Nephron progenitor cell (in vitro differentiated cells): ENCODE data around the gene GNAI2.
"Not testable (repeated sequence)": the region's sequence is repeated elsewhere in the genome, so short reads cannot be mapped to it uniquely, and the experiment has no call there.

Experiments used
- DNase-seq: peaks from one replicate; pipeline ENCODE4 v3.0.0; 2021
- H3K27ac Mint-ChIP-seq: 2 replicates; pipeline ENCODE4 v1.8.0; 2021; ENCODE audit warnings: mild to moderate bottlenecking, moderate library complexity, mixed read lengths
- H3K27me3 Mint-ChIP-seq: 2 replicates; pipeline ENCODE4 v1.8.0; 2021; ENCODE audit warnings: mild to moderate bottlenecking, low read depth, mixed read lengths; ENCODE audit not compliant: poor library complexity
- H3K36me3 Mint-ChIP-seq: 2 replicates; pipeline ENCODE4 v1.8.0; 2021; ENCODE audit warnings: low read depth, mixed read lengths
- H3K4me1 Mint-ChIP-seq: 2 replicates; pipeline ENCODE4 v1.8.0; 2021; ENCODE audit warnings: mixed read lengths
- H3K4me3 Mint-ChIP-seq: 2 replicates; pipeline ENCODE4 v1.8.0; 2021; ENCODE audit warnings: mild to moderate bottlenecking, moderate library complexity, mixed read lengths
- H3K9me3 Mint-ChIP-seq: 2 replicates; pipeline ENCODE4 v1.8.0; 2021; ENCODE audit warnings: mild to moderate bottlenecking, moderate library complexity, mixed read lengths
- CTCF ChIP-seq: fragments of 200-600 bp; sonication (generic); IDR thresholded peaks from 2 replicates; pipeline ENCODE4 v1.5.0; 2021; ENCODE audit warnings: antibody characterized with exemption

The GNAI2 gene

DNA sequence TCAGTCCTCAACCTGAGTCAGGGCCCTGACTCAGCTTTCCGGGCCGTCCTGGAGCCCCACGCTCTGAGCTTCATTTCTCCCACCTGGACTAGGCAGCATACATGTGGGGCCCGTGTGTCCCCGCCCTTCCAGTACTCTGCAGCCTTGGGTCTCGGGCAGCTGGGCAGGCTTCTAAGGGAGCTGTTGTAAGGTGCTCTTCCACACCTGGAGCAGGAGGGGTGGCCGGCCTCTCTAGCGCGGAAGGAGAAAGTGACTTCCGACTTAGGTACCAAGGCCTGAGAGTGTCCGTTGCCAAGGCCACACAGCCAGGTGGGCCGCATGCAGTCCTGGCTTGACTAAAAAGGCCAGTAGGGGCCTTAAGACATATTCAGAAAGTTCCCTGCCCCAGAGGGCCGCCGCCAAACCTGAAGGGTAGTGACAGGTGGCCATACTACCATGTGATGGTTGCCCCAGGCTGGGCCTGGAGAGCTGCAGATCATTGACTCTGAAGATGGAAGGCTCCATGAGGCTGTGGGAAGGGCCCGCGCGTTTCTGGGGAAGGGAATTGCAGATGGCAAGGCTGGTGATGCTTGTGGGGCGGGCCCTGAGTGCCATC lies 23.5 kb downstream of the GNAI2 start:
- Mint-ChIP-seq H3K9me3 (no peaks in the 10 kb centered on the region), H3K27me3 (peaks cover 2% of the 10 kb centered on the region), H3K36me3 (peaks cover 17% of the 10 kb centered on the region), H3K4me1 (peaks cover 63% of the 10 kb centered on the region), H3K4me3 (peak overlapping the region; percentile 68), H3K27ac (peak overlapping the region; percentile 86)
- TF ChIP-seq CTCF, result no peak
- no peak for DNase-seq

- Mint-ChIP-seq H3K9me3 (no peaks in the 10 kb centered on the region), H3K27me3 (peaks cover 2% of the 10 kb centered on the region), H3K4me1 (peaks cover 70% of the 10 kb centered on the region), H3K27ac (peak overlapping the region; percentile 96), H3K4me3 (peak overlapping the region; percentile 68), H3K36me3 (peaks cover 17% of the 10 kb centered on the region)
- DNase-seq, result peak; percentile 96
- peak; percentile 96 for TF ChIP-seq CTCF
Observed at GRCh38 chr3:50260027-50260941, 24.3 kb downstream of the GNAI2 start.

DNA sequence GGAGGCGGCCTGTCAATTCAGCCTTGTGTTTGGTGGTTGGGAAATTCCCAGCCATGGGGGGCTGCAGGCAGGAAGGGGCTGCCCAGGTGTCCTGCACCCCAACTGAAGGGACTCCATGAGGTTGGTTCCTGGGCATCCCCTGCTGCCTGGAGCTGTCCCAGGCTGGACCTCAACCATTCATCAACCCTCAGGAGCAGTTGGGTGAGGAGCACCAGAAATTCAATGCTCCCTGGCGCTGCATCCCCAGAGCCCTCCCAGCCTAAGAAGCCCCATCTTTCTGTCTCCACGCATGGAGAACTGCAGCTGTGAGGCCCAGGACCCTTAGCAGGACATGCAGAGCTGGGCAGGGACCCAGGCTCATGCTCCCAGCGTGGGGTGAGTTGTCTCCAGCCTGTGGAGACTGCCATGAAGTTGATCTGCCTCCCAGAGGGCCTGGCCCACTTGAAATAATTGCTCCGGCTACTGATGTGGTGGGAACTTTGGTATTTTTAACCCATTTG lies 25.0 kb downstream of the GNAI2 start:
- Mint-ChIP-seq H3K4me1 (peaks cover 75% of the 10 kb centered on the region), H3K27me3 (peaks cover 2% of the 10 kb centered on the region), H3K9me3 (no peaks in the 10 kb centered on the region), H3K36me3 (peaks cover 16% of the 10 kb centered on the region), H3K4me3 (peak overlapping the region; percentile 65), H3K27ac (peak overlapping the region; percentile 97)
- no peak for DNase-seq
- TF ChIP-seq CTCF, result no peak

- Mint-ChIP-seq H3K4me3 (peak overlapping the region; percentile 65), H3K36me3 (peaks cover 11% of the 10 kb centered on the region), H3K27ac (peak overlapping the region; percentile 97), H3K9me3 (no peaks in the 10 kb centered on the region), H3K27me3 (peaks cover 2% of the 10 kb centered on the region), H3K4me1 (peaks cover 79% of the 10 kb centered on the region)
- no peak for TF ChIP-seq CTCF
- no peak for DNase-seq
Observed at GRCh38 chr3:50261505-50261904, 25.5 kb downstream of the GNAI2 start.

GRCh38 chr3:50262200-50262599 lies 26.2 kb downstream of the GNAI2 start:
- not testable (repeated sequence) for H3K9me3 Mint-ChIP-seq, H3K27me3 Mint-ChIP-seq, H3K4me3 Mint-ChIP-seq, H3K27ac Mint-ChIP-seq, DNase-seq, H3K36me3 Mint-ChIP-seq
- peaks cover 80% of the 10 kb centered on the region for H3K4me1 Mint-ChIP-seq

GRCh38 chr3:50262778-50263177 lies 26.8 kb downstream of the GNAI2 start:
- H3K4me3 Mint-ChIP-seq, result no peak overlapping the region
- DNase-seq, result no peak
- TF ChIP-seq CTCF, result no peak
- no peaks in the 10 kb centered on the region for H3K9me3 Mint-ChIP-seq
- H3K36me3 Mint-ChIP-seq, result no peaks in the 10 kb centered on the region
- peaks cover 2% of the 10 kb centered on the region for H3K27me3 Mint-ChIP-seq
- H3K4me1 Mint-ChIP-seq, result peaks cover 80% of the 10 kb centered on the region
- peak overlapping the region; percentile 88 for H3K27ac Mint-ChIP-seq
